Embryonic facial prominence (tissue), 1 donor: ENCODE data around the gene MCM7.
"Not testable (repeated sequence)": the region's sequence is repeated elsewhere in the genome, so short reads cannot be mapped to it uniquely, and the experiment has no call there.

Experiments
- DNase-seq: peaks from one replicate; pipeline ENCODE4 v3.0.0-alpha.2; 2016; ENCODE audit errors: extremely low spot score

The MCM7 gene

GRCh38 chr7:100101016-100101862 is at the start of gene MCM7, which contains the start of gene AP4M1:
Gene MCM7, minus strand, starts transcription at chr7:100101397. Its CDS starts 103 bp downstream, at chr7:100101294.
Gene AP4M1, plus strand, starts transcription at chr7:100101643. Its CDS starts 72 bp downstream, at chr7:100101715.
- peak; percentile 96 for DNase-seq

- peak; percentile 95 for DNase-seq
These were observed 47.5 kb upstream of the MCM7 start, which contains the start of gene LAMTOR4 for GRCh38 chr7:100148559-100149328. Gene LAMTOR4, plus strand, starts transcription at chr7:100148918. Its CDS starts 55 bp downstream, at chr7:100148973.

- DNase-seq, result no peak
These were observed 47.0 kb upstream of the MCM7 start for GRCh38 chr7:100148225-100148558.

GRCh38 chr7:100147278-100147677 is 46.1 kb upstream of the MCM7 start:
- no peak for DNase-seq

GRCh38 chr7:100146350-100146749 is 45.2 kb upstream of the MCM7 start:
- not testable (repeated sequence) for DNase-seq

GRCh38 chr7:100142461-100142860 is 41.3 kb upstream of the MCM7 start:
- DNase-seq, result no peak

- no peak for DNase-seq
These were observed 40.4 kb upstream of the MCM7 start for GRCh38 chr7:100141555-100141949.

- DNase-seq, result no peak
These were observed 36.9 kb upstream of the MCM7 start for GRCh38 chr7:100137851-100138760.

GRCh38 chr7:100132697-100133151 is 31.5 kb upstream of the MCM7 start:
- DNase-seq, result no peak

GRCh38 chr7:100132126-100132525 is 30.9 kb upstream of the MCM7 start:
- no peak for DNase-seq

- no peak for DNase-seq
These were observed 29.6 kb upstream of the MCM7 start for GRCh38 chr7:100130608-100131453.

GRCh38 chr7:100130220-100130607 is 29.0 kb upstream of the MCM7 start:
- not testable (repeated sequence) for DNase-seq

GRCh38 chr7:100128637-100128963 is 27.4 kb upstream of the MCM7 start:
- no peak for DNase-seq

GRCh38 chr7:100127866-100128636 is 26.9 kb upstream of the MCM7 start:
- DNase-seq, result no peak

GRCh38 chr7:100126931-100127865 is 26.0 kb upstream of the MCM7 start, which contains the start of gene MBLAC1:
Gene MBLAC1, plus strand, starts transcription at chr7:100126967. Its CDS starts 429 bp downstream, at chr7:100127396.
- peak; percentile 84 for DNase-seq

- no peak for DNase-seq
These were observed 25.2 kb upstream of the MCM7 start for GRCh38 chr7:100126239-100126930.

- DNase-seq, result no peak
These were observed 23.4 kb upstream of the MCM7 start for GRCh38 chr7:100124301-100125230.
